Endothelial cell of umbilical vein (primary cell): ENCODE results near the gene CASP3. TPM values are rescaled to one million over a fixed set of nuclear protein-coding genes. Genes with fewer than 3 reads are reported as not detected.
A peak's percentile ranks its signal among the peaks of the same experiment; 100 is the strongest.

Experiments used
- Bru-seq: library from RNA; stranded (reverse); fragments of 400-500 nt; gene quantifications from one replicate; lab custom pipeline; 2021; lab: Mats Ljungman, UMichigan
- BruChase-seq, 2 experiments: library from RNA; stranded (reverse); fragments of 400-500 nt; gene quantifications; one replicate each; lab custom pipeline; 2021; lab: Mats Ljungman, UMichigan
- BruUV-seq: library from RNA; stranded (reverse); fragments of 400-500 nt; replicated peaks from 2 replicates; lab custom pipeline; 2021; lab: Mats Ljungman, UMichigan
- CTCF ChIA-PET: fragments of 300-600, 350-600 bp; sonication (Branson Sonifier 250); formaldehyde crosslinking; loops from one replicate; lab custom pipeline; 2021; ENCODE audit warnings: antibody characterized with exemption, inconsistent platforms; lab: Charles Lee
- POLR2A ChIA-PET: fragments of 300-600, 350-600 bp; sonication (Branson Sonifier 250); formaldehyde crosslinking; loops from one replicate; lab custom pipeline; 2021; ENCODE audit warnings: antibody characterized with exemption, inconsistent platforms; lab: Charles Lee
- DNase-seq: peaks from one replicate; pipeline ENCODE4 v3.0.0-alpha.2; 2011; ENCODE audit warnings: low read depth, low spot score
- FAIRE-seq: peaks from 2 replicates; lab custom pipeline; 2011; peaks lifted over from hg19 to GRCh38; lab: Jason Lieb, UNC
- H2AFZ ChIP-seq: 2 replicates; pipeline ENCODE4 v1.6.0; 2012; ENCODE audit warnings: low read depth, low read length, control low read depth, inconsistent platforms
- H3K27ac ChIP-seq: 2 replicates; pipeline ENCODE4 v1.5.1; 2011; ENCODE audit warnings: low read depth, mild to moderate bottlenecking, control low read depth, low read length, moderate library complexity; ENCODE audit not compliant: insufficient read depth
- H3K27me3 ChIP-seq, 2 experiments: 2 replicates each; pipeline versions ENCODE4 v1.6.0 to v1.6.1; 2011; ENCODE audit warnings: low read length in 2 of 2, mixed read lengths in 1 of 2; ENCODE audit not compliant: control insufficient read depth in 2 of 2, insufficient read depth in 2 of 2
- H3K36me3 ChIP-seq, 2 experiments: 2 replicates in 1 of 2; 3 replicates in 1 of 2; pipeline ENCODE4 v1.5.1; 2011; ENCODE audit warnings: low read length in 2 of 2, mild to moderate bottlenecking in 1 of 2, moderate library complexity in 1 of 2; ENCODE audit not compliant: control insufficient read depth in 2 of 2, insufficient read depth in 2 of 2; ENCODE audit errors: extremely low read depth in 1 of 2
- H3K4me1 ChIP-seq: 3 replicates; pipeline ENCODE4 v1.5.1; 2011; ENCODE audit warnings: mild to moderate bottlenecking, low read length; ENCODE audit not compliant: control insufficient read depth, insufficient read depth; ENCODE audit errors: extremely low read depth
- H3K4me2 ChIP-seq: 2 replicates; pipeline ENCODE4 v1.6.1; 2011; ENCODE audit warnings: low read length, control low read depth, mixed read lengths; ENCODE audit not compliant: insufficient read depth
- H3K4me3 ChIP-seq, 3 experiments: fragments of 200-600 bp in 1 of 3; sonication (generic), shearing (Covaris generic) in 1 of 3; replicated peaks in 1 of 3; 2 replicates each; pipeline ENCODE4 v1.5.1; 2011 to 2016; ENCODE audit warnings: control low read depth in 3 of 3, low read length in 3 of 3, mild to moderate bottlenecking in 2 of 3, inconsistent platforms in 1 of 3, low read depth in 1 of 3, moderate library complexity in 1 of 3; ENCODE audit not compliant: insufficient read depth in 1 of 3
- H3K79me2 ChIP-seq: 2 replicates; pipeline ENCODE4 v1.6.0; 2012; ENCODE audit warnings: low read length, inconsistent platforms; ENCODE audit not compliant: control insufficient read depth, insufficient read depth
- H3K9ac ChIP-seq: replicated peaks from 2 replicates; pipeline ENCODE3; 2011; ENCODE audit warnings: low read length, control low read depth; ENCODE audit not compliant: insufficient read depth; ENCODE audit errors: extremely low read depth
- H3K9me1 ChIP-seq: replicated peaks from 3 replicates; pipeline ENCODE4 v1.6.0; 2011; ENCODE audit warnings: mild to moderate bottlenecking, low read length; ENCODE audit not compliant: control insufficient read depth, insufficient read depth; ENCODE audit errors: extremely low read depth
- H3K9me3 ChIP-seq: replicated peaks from 2 replicates; pipeline ENCODE4 v1.5.1; 2012; ENCODE audit warnings: low read length, inconsistent platforms; ENCODE audit not compliant: control insufficient read depth, insufficient read depth
- H4K20me1 ChIP-seq: replicated peaks from 2 replicates; pipeline ENCODE3; 2011; ENCODE audit warnings: mild to moderate bottlenecking, low read length; ENCODE audit not compliant: control insufficient read depth, insufficient read depth; ENCODE audit errors: extremely low read depth
- CTCF ChIP-seq, 2 donors: IDR thresholded peaks; 1 replicate in 1 of 2; 2 replicates in 1 of 2; pipeline ENCODE4 v1.5.1; 2011; ENCODE audit warnings: low read length in 2 of 2, mild to moderate bottlenecking in 2 of 2, moderate library complexity in 2 of 2, control low read depth in 1 of 2, inconsistent platforms in 1 of 2, low read depth in 1 of 2; ENCODE audit not compliant: insufficient read depth in 1 of 2; ENCODE audit errors: extremely low read depth in 1 of 2
- EZH2 ChIP-seq: IDR thresholded peaks from 2 replicates; pipeline ENCODE4 v1.6.1; 2012; ENCODE audit warnings: borderline replicate concordance, low read depth, mild to moderate bottlenecking, moderate library complexity, low read length, inconsistent platforms; ENCODE audit not compliant: severe bottlenecking
- FOS ChIP-seq: IDR thresholded peaks from 2 replicates; pipeline ENCODE4 v1.6.1; 2011; ENCODE audit warnings: mild to moderate bottlenecking, low read length, moderate library complexity, borderline replicate concordance; ENCODE audit not compliant: insufficient read depth
- POLR2A ChIP-seq: IDR thresholded peaks from 2 replicates; pipeline ENCODE4 v1.6.1; 2012; ENCODE audit warnings: low read depth, mild to moderate bottlenecking, control low read depth, low read length
- POLR2AphosphoS5 ChIP-seq: IDR thresholded peaks from 2 replicates; pipeline ENCODE4 v1.6.1; 2012; ENCODE audit warnings: low read depth, mild to moderate bottlenecking, control low read depth, low read length, moderate library complexity; ENCODE audit not compliant: insufficient read depth
- dilution Hi-C: fragments of 300-500 bp; cut with MboI; formaldehyde crosslinking; loops from one replicate; pipeline ENCODE4 v1.15.0; 2019; ENCODE audit warnings: low sequenced_read_pairs; ENCODE audit not compliant: extremely low pct_ligation_motif_present
- intact Hi-C: fragments of 100-400 bp; cut with micrococcal nuclease; formaldehyde crosslinking; loops from one replicate; pipeline ENCODE4 v1.10.0; 2022
- long read RNA-seq: library from polyadenylated mRNA; stranded (forward); transcript quantifications from one replicate; pipeline ENCODE4 v2.0.0, GENCODE V29; 2021
- polyA minus RNA-seq, 3 experiments: library from RNA; depleted of rRNA, polyadenylated mRNA; stranded (reverse); fragments of >200 nt; gene quantifications; 1 replicate in 1 of 3; 2 replicates in 2 of 3; pipeline ENCODE4 v1.2.3, GENCODE V29; 2011
- polyA plus RNA-seq, 4 experiments: library from polyadenylated mRNA; depleted of rRNA in 3 of 4; stranded (reverse) in 3 of 4; unstranded in 1 of 4; fragments of >200 nt; gene quantifications; 2 replicates each; pipeline versions ENCODE4 v1.2.1 to v1.2.3, GENCODE V29; 2011 to 2012; ENCODE audit warnings: missing spikeins in 1 of 4
- total RNA-seq: library from RNA; stranded (reverse); gene quantifications from 2 replicates; pipeline ENCODE4 v1.2.3, GENCODE V29; 2021

The CASP3 gene
- 54.5 and 66.1 TPM in 2 replicates for total RNA-seq
- polyA plus RNA-seq, result 17.9 and 26.0 TPM in 2 replicates
- 30.9 and 31.4 TPM in 2 replicates for polyA plus RNA-seq (2011; cell fraction: cytosol; rRNA removed)
- polyA plus RNA-seq (2011; cell fraction: nucleus; rRNA removed), result 27.7 and 41.8 TPM in 2 replicates
- 45.2 and 68.0 TPM in 2 replicates for polyA plus RNA-seq (2012)
- 18.8 and 21.0 TPM in 2 replicates for polyA minus RNA-seq
- polyA minus RNA-seq (2011; cell fraction: cytosol; rRNA and poly(A)+ RNA removed), result 8.2 TPM
- 11.9 and 17.1 TPM in 2 replicates for polyA minus RNA-seq (2011; cell fraction: nucleus; rRNA and poly(A)+ RNA removed)
- percentile 95 among the genes with signal in this experiment for Bru-seq, nascent RNA
- percentile 85 among the genes with signal in this experiment for BruChase-seq, experiment 1, labeled RNA remaining after a 6-hour chase
- percentile 97 among the genes with signal in this experiment for BruChase-seq, experiment 2, labeled RNA remaining after a 2-hour chase
- long read RNA-seq, transcript CASP3-206 (7 exons, 2,540 nt), result major isoform, 116 of 256 reads
- long read RNA-seq, transcript CASP3-201 (8 exons, 2,673 nt), result minor isoform, 87 of 256 reads
- long read RNA-seq, partial matches to known transcripts, result 9 of 256 reads
- long read RNA-seq, other reads (novel, unspliced or antisense), result 40 of 256 reads

- peaks cover 44% of the 10 kb centered on the region for H3K4me1 ChIP-seq
- H3K4me3 ChIP-seq, result peak within 1 kb of the TSS; percentile 49 to 89 (median 78)
- peak in 1 of 2 donors; percentile 37 for TF ChIP-seq CTCF (IDR thresholded peaks at IDR 0.05; ENCODE audit: extremely low read depth in 1 of 2, insufficient read depth in 1 of 2, low read depth in 1 of 2, low read length in 2 of 2)
- TF ChIP-seq EZH2, result no peak
- no peak for TF ChIP-seq FOS
- TF ChIP-seq POLR2AphosphoS5, result peak; percentile 96
- TF ChIP-seq POLR2A, result peak; percentile 87
- no peaks in the 10 kb centered on the region for H3K9me3 ChIP-seq
- no peaks in the 10 kb centered on the region for H3K27me3 ChIP-seq
- no peaks in the 10 kb centered on the region for H3K36me3 ChIP-seq
- DNase-seq (peak; percentile 97), FAIRE-seq (peak; percentile 85)
- dilution Hi-C loops, result no loop called here
- no peaks in the 10 kb centered on the region for H4K20me1 ChIP-seq
- BruUV-seq, result no TSS peak
- POLR2A ChIA-PET, result interaction anchor here (0.6 to 2.9 kb wide), 19 partner anchors 10 to 1890 kb away, joined by 3 to 17 read pairs (median 4); partner anchors contain the start of genes CENPU and IRF2
- CTCF ChIA-PET, result interaction anchor here (0.6 to 3.9 kb wide), 23 partner anchors 13 to 447 kb away, joined by 3 to 30 read pairs (median 4); partner anchors contain the start of gene CENPU
- H3K9ac ChIP-seq, result peak within 1 kb of the TSS; percentile 99
- no peaks in the 10 kb centered on the region for H3K9me1 ChIP-seq
- H3K27ac ChIP-seq, result peak within 1 kb of the TSS; percentile 96
- peak within 1 kb of the TSS; percentile 87 for H2AFZ ChIP-seq
- intact Hi-C loops, result loop anchor here (1.0 to 10.0 kb wide), 12 partner anchors 39 to 1126 kb away; partner anchors contain the start of genes IRF2 and SLC25A4
- H3K4me2 ChIP-seq, result peak within 1 kb of the TSS; percentile 96
- peaks cover 57% of the 10 kb centered on the region for H3K79me2 ChIP-seq
Observed at GRCh38 chr4:184649026-184649970, at the start of gene CASP3, which contains the start of gene PRIMPOL. Gene CASP3, minus strand, starts transcription at chr4:184649447. Its CDS starts 10,994 bp downstream, at chr4:184638453. Gene PRIMPOL, plus strand, starts transcription at chr4:184649738. Its CDS starts 7,403 bp downstream, at chr4:184657141.
